Liver (tissue), 9 donors: Measurements from ENCODE around the gene NR3C1. TPM values are rescaled to one million over a fixed set of nuclear protein-coding genes. Genes with fewer than 3 reads are reported as not detected.

Experiments used
- DNase-seq: peaks from one replicate; pipeline ENCODE4 v3.0.0-alpha.2; 2017; ENCODE audit warnings: low spot score
- H3K27ac ChIP-seq, 2 donors: one replicate each; pipeline ENCODE4 v1.7.0; 2013; ENCODE audit warnings: inconsistent platforms in 2 of 2, low read length in 2 of 2, control low read depth in 1 of 2, low read depth in 1 of 2, mild to moderate bottlenecking in 1 of 2
- H3K27me3 ChIP-seq, 4 donors: one replicate each; pipeline versions ENCODE4 v1.6.1 to v1.7.0; 2013; ENCODE audit warnings: low read length in 3 of 4, inconsistent platforms in 1 of 4, mild to moderate bottlenecking in 1 of 4, moderate library complexity in 1 of 4; ENCODE audit not compliant: control insufficient read depth in 4 of 4, insufficient read depth in 4 of 4
- H3K36me3 ChIP-seq, 4 donors: one replicate each; pipeline versions ENCODE4 v1.6.1 to v1.7.0; 2013; ENCODE audit warnings: low read length in 3 of 4, mild to moderate bottlenecking in 3 of 4, low read depth in 1 of 4, moderate library complexity in 1 of 4; ENCODE audit not compliant: control insufficient read depth in 4 of 4, insufficient read depth in 3 of 4
- H3K4me1 ChIP-seq, 4 donors: one replicate each; pipeline versions ENCODE4 v1.6.1 to v1.7.0; 2013; ENCODE audit warnings: low read length in 3 of 4, mild to moderate bottlenecking in 3 of 4, moderate library complexity in 1 of 4; ENCODE audit not compliant: control insufficient read depth in 4 of 4, insufficient read depth in 4 of 4
- H3K4me3 ChIP-seq, 3 donors: one replicate each; pipeline versions ENCODE4 v1.6.1 to v1.7.0; 2013; ENCODE audit warnings: low read length in 3 of 3, control low read depth in 1 of 3, low read depth in 1 of 3, mild to moderate bottlenecking in 1 of 3
- H3K9ac ChIP-seq, 2 donors: one replicate each; pipeline ENCODE4 v1.7.0; 2013; ENCODE audit warnings: low read length in 2 of 2, mild to moderate bottlenecking in 2 of 2, moderate library complexity in 2 of 2, control low read depth in 1 of 2, low read depth in 1 of 2
- H3K9me3 ChIP-seq, 4 donors: one replicate each; pipeline versions ENCODE4 v1.6.1 to v1.7.0; 2013; ENCODE audit warnings: low read length in 3 of 4; ENCODE audit not compliant: control insufficient read depth in 4 of 4
- EGR1 ChIP-seq, 2 donors: IDR thresholded peaks; 2 replicates each; pipeline ENCODE4 v1.6.1; 2016 to 2018; ENCODE audit warnings: antibody characterized with exemption in 2 of 2, low read depth in 2 of 2
- FOXA1 ChIP-seq: IDR thresholded peaks from 2 replicates; pipeline ENCODE4 v1.6.1; 2016; ENCODE audit warnings: antibody characterized with exemption
- GABPA ChIP-seq, 2 donors: IDR thresholded peaks in 1 of 2; conservative IDR thresholded peaks in 1 of 2; 2 replicates each; pipeline ENCODE4 v1.6.1; 2016; ENCODE audit warnings: antibody characterized with exemption in 2 of 2, mild to moderate bottlenecking in 1 of 2, moderate library complexity in 1 of 2
- HNF4A ChIP-seq, 2 donors: conservative IDR thresholded peaks; 2 replicates each; pipeline ENCODE4 v1.6.1; 2016; ENCODE audit warnings: antibody characterized with exemption in 2 of 2, mild to moderate bottlenecking in 2 of 2
- HNF4G ChIP-seq: IDR thresholded peaks from 2 replicates; pipeline ENCODE4 v1.6.1; 2016; ENCODE audit warnings: antibody characterized with exemption
- JUND ChIP-seq, 2 donors: IDR thresholded peaks; 2 replicates each; pipeline ENCODE4 v1.6.1; 2016; ENCODE audit warnings: antibody characterized with exemption in 2 of 2
- MAX ChIP-seq: IDR thresholded peaks from 2 replicates; pipeline ENCODE4 v1.6.1; 2016; ENCODE audit warnings: antibody characterized with exemption
- NR2F2 ChIP-seq: IDR thresholded peaks from 2 replicates; pipeline ENCODE4 v1.6.1; 2016; ENCODE audit warnings: antibody characterized with exemption
- RAD21 ChIP-seq, 2 donors: IDR thresholded peaks; 2 replicates each; pipeline ENCODE4 v1.6.1; 2016; ENCODE audit warnings: antibody characterized with exemption in 2 of 2, mild to moderate bottlenecking in 2 of 2
- REST ChIP-seq: IDR thresholded peaks from 2 replicates; pipeline ENCODE4 v1.6.1; 2016; ENCODE audit warnings: antibody characterized with exemption, mild to moderate bottlenecking
- RXRA ChIP-seq, 2 donors: IDR thresholded peaks; 2 replicates each; pipeline ENCODE4 v1.6.1; 2017 to 2018; ENCODE audit warnings: antibody characterized with exemption in 2 of 2, mild to moderate bottlenecking in 1 of 2
- SP1 ChIP-seq: IDR thresholded peaks from 2 replicates; pipeline ENCODE4 v1.6.1; 2018; ENCODE audit warnings: antibody characterized with exemption, mild to moderate bottlenecking
- TAF1 ChIP-seq: conservative IDR thresholded peaks from 2 replicates; pipeline ENCODE4 v1.6.1; 2016; ENCODE audit warnings: antibody characterized with exemption, mild to moderate bottlenecking
- YY1 ChIP-seq: IDR thresholded peaks from 2 replicates; pipeline ENCODE4 v1.6.1; 2016; ENCODE audit warnings: antibody characterized with exemption, mild to moderate bottlenecking
- ZBTB33 ChIP-seq: IDR thresholded peaks from 2 replicates; pipeline ENCODE4 v1.6.1; 2016; ENCODE audit warnings: antibody characterized with exemption
- WGBS: extraction: QIAGEN DNeasy Blood & Tissue Kit; methylation state at CpG from one replicate; pipeline ENCODE4 v1.1.7; 2013; 5-methylcytosine and 5-hydroxymethylcytosine counted together
- polyA plus RNA-seq, 2 donors: library from polyadenylated mRNA; stranded (reverse) in 1 of 2; unstranded in 1 of 2; fragments of 200-250 nt in 1 of 2; fragments of >200 nt in 1 of 2; fragmentation: Nextera tagmentation in 1 of 2; extraction: Ambion mirVana in 1 of 2; gene quantifications; one replicate each; pipeline versions ENCODE4 v1.2.1 to v1.2.3, GENCODE V29; 2013 to 2015
- total RNA-seq, 2 donors: library from RNA; depleted of rRNA; stranded (reverse); fragments of >200 nt; gene quantifications; one replicate each; pipeline ENCODE4 v1.2.3, GENCODE V29; 2014
- TF ChIP-seq, protein P1 (sequence below): IDR thresholded peaks from 2 replicates; pipeline ENCODE4 v1.6.1; 2016; ENCODE audit warnings: antibody characterized with exemption
- TF ChIP-seq, protein P2 (sequence below): fragments of 150-350 bp; IDR thresholded peaks from 2 replicates; pipeline ENCODE4 v1.5.1; 2017; ENCODE audit warnings: improper control_type of control experiment, low read depth, low read length; ENCODE audit not compliant: missing input control
- donor health status: healthy.
- donor health status: healthy.
- donor health status: healthy.
- donor health status: healthy.
- donor health status: healthy.

Gene NR3C1
- total and polyA plus RNA-seq, 4 donors, result 24.5 to 36.4 (median 29.0) TPM

GRCh38 chr5:143244000-143244736 is 159.3 kb downstream of the NR3C1 start:
- Histone ChIP-seq H3K9ac (no peak overlapping the region), H3K27ac (peak overlapping the region in 1 of 2 donors; percentile 26), H3K27me3 (no peaks in the 10 kb centered on the region), H3K36me3 (no peaks in the 10 kb centered on the region), H3K4me3 (no peak overlapping the region), H3K9me3 (no peaks in the 10 kb centered on the region), H3K4me1 (peaks cover 3 to 11% (median 6%) of the 10 kb centered on the region in 4 donors)
- WGBS, result 81% methylated on average over 16 of the region's 16 CpGs
- no peak for DNase-seq
- TF ChIP-seq FOXA1 (no peak), SP1 (peak; percentile 19), RAD21 (IDR thresholded peaks at IDR 0.05) (peak; percentile 8 to 13), RXRA (IDR thresholded peaks at IDR 0.05) (peak; percentile 12 to 37), HNF4A (conservative IDR thresholded peaks at IDR 0.05) (no peak), JUND (IDR thresholded peaks at IDR 0.05) (peak in 1 of 2 donors; percentile 17), REST (peak; percentile 29)

DNA sequence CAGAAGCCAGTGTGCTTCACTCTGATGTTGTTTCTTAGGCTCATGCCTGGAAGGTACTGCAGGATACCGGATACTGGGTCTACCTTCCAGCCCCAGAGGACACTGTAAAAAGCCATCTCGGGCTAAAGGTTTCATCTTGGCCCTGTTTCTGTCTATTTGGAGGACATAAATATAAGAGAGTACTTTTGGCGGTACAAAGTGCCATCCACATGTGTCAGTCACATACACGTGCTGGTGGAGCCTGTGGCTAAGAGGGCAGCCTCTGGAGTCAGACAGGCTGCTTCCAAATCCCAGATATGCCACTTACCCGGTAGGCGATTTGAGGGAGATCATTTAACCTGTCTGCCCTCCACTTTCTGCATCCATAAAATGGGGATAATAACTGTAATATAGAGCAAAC is 160.4 kb downstream of the NR3C1 start:
- no peaks in the 10 kb centered on the region for H3K9me3 ChIP-seq
- H3K27ac ChIP-seq, result no peak overlapping the region
- H3K4me1 ChIP-seq, result peaks cover 0 to 5% (median 2%) of the 10 kb centered on the region in 4 donors
- H3K4me3 ChIP-seq, result no peak overlapping the region
- no peaks in the 10 kb centered on the region for H3K27me3 ChIP-seq
- H3K9ac ChIP-seq, result no peak overlapping the region
- no peaks in the 10 kb centered on the region for H3K36me3 ChIP-seq
- DNase-seq, result no peak
- TF ChIP-seq RAD21 (IDR thresholded peaks at IDR 0.05) (no peak), GABPA (IDR thresholded peaks at IDR 0.05 in 1 of 2, conservative IDR thresholded peaks at IDR 0.05 in 1 of 2) (no peak), TAF1 (no peak), NR2F2 (no peak), ZBTB33 (no peak), EGR1 (IDR thresholded peaks at IDR 0.05; ENCODE audit: low read depth in 2 of 2) (no peak), YY1 (no peak), FOXA1 (no peak), REST (no peak), RXRA (IDR thresholded peaks at IDR 0.05) (no peak), JUND (IDR thresholded peaks at IDR 0.05) (no peak), MAX (no peak), HNF4A (conservative IDR thresholded peaks at IDR 0.05) (no peak), HNF4G (no peak)
- TF ChIP-seq, protein P1, sequence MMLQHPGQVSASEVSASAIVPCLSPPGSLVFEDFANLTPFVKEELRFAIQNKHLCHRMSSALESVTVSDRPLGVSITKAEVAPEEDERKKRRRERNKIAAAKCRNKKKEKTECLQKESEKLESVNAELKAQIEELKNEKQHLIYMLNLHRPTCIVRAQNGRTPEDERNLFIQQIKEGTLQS, result no peak
- TF ChIP-seq, protein P2, sequence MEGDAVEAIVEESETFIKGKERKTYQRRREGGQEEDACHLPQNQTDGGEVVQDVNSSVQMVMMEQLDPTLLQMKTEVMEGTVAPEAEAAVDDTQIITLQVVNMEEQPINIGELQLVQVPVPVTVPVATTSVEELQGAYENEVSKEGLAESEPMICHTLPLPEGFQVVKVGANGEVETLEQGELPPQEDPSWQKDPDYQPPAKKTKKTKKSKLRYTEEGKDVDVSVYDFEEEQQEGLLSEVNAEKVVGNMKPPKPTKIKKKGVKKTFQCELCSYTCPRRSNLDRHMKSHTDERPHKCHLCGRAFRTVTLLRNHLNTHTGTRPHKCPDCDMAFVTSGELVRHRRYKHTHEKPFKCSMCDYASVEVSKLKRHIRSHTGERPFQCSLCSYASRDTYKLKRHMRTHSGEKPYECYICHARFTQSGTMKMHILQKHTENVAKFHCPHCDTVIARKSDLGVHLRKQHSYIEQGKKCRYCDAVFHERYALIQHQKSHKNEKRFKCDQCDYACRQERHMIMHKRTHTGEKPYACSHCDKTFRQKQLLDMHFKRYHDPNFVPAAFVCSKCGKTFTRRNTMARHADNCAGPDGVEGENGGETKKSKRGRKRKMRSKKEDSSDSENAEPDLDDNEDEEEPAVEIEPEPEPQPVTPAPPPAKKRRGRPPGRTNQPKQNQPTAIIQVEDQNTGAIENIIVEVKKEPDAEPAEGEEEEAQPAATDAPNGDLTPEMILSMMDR, result no peak
- WGBS, result 94% methylated on average over 6 of the region's 6 CpGs
